Ishikawa (cell line): ENCODE data around the gene ARMC8.

Experiments
- CEBPB ChIP-seq: IDR thresholded peaks from 2 replicates; pipeline ENCODE4 v1.6.1; 2012
- CREB1 ChIP-seq: IDR thresholded peaks from 2 replicates; pipeline ENCODE4 v1.6.1; 2012; ENCODE audit warnings: low read depth
- EGR1 ChIP-seq: IDR thresholded peaks from 2 replicates; pipeline ENCODE4 v1.6.1; 2012
- EP300 ChIP-seq: IDR thresholded peaks from 2 replicates; pipeline ENCODE4 v1.6.1; 2012; ENCODE audit warnings: borderline replicate concordance
- FOXM1 ChIP-seq: IDR thresholded peaks from 2 replicates; pipeline ENCODE4 v1.6.1; 2012; ENCODE audit warnings: low read depth, borderline replicate concordance
- MAX ChIP-seq: IDR thresholded peaks from 2 replicates; pipeline ENCODE4 v1.6.1; 2012
- NFIC ChIP-seq: IDR thresholded peaks from 2 replicates; pipeline ENCODE4 v1.6.1; 2012
- RAD21 ChIP-seq: IDR thresholded peaks from 2 replicates; pipeline ENCODE4 v1.6.1; 2012; ENCODE audit warnings: low read depth
- REST ChIP-seq: IDR thresholded peaks from 2 replicates; pipeline ENCODE4 v1.6.1; 2012; ENCODE audit warnings: low read depth, mild to moderate bottlenecking
- TAF1 ChIP-seq: IDR thresholded peaks from 2 replicates; pipeline ENCODE4 v1.6.1; 2012; ENCODE audit warnings: low read depth, mild to moderate bottlenecking
- TCF12 ChIP-seq: IDR thresholded peaks from 2 replicates; pipeline ENCODE4 v1.6.1; 2012; ENCODE audit warnings: low read depth
- TEAD4 ChIP-seq: IDR thresholded peaks from 2 replicates; pipeline ENCODE4 v1.6.1; 2012
- YY1 ChIP-seq: IDR thresholded peaks from 2 replicates; pipeline ENCODE4 v1.6.1; 2012; ENCODE audit warnings: low read depth
- ZBTB7A ChIP-seq: IDR thresholded peaks from 2 replicates; pipeline ENCODE4 v1.6.1; 2012; ENCODE audit warnings: low read depth
- TF ChIP-seq, protein P1 (sequence below): IDR thresholded peaks from 2 replicates; pipeline ENCODE4 v1.6.1; 2012

Gene ARMC8

GRCh38 chr3:138186221-138186620, 880 bp upstream of the ARMC8 start:
- TF ChIP-seq FOXM1 (no peak), REST (no peak)

DNA sequence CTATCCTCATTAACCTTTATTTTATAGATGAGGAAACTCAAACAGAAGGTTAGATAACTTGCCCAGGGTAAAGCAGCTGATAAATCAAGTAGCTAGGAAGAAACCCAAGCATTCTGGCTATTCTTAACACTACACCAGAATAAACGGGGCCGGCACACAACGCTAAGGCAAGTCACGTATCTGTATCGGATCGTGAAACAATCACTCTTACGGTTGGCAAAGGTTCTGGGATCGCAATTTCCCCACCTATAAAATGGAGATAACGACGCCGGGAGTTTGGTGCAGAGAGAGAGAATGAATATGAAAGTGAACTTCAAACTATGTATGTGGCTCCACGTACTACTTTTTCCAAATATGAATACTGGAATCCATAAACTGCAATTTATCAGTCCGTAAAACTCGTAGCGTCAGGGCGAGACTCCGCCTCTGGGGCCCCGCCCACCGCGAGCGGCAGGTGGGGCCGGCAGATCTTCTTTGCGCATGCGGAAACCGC, 252 bp upstream of the ARMC8 start:
- TF ChIP-seq EP300 (no peak), CEBPB (no peak), ZBTB7A (no peak), TCF12 (no peak), REST (no peak), RAD21 (no peak), MAX (no peak), FOXM1 (no peak), EGR1 (no peak), YY1 (no peak), NFIC (no peak), TAF1 (no peak), CREB1 (no peak), TEAD4 (no peak)
- TF ChIP-seq, protein P1, sequence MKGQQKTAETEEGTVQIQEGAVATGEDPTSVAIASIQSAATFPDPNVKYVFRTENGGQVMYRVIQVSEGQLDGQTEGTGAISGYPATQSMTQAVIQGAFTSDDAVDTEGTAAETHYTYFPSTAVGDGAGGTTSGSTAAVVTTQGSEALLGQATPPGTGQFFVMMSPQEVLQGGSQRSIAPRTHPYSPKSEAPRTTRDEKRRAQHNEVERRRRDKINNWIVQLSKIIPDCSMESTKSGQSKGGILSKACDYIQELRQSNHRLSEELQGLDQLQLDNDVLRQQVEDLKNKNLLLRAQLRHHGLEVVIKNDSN, result no peak

DNA sequence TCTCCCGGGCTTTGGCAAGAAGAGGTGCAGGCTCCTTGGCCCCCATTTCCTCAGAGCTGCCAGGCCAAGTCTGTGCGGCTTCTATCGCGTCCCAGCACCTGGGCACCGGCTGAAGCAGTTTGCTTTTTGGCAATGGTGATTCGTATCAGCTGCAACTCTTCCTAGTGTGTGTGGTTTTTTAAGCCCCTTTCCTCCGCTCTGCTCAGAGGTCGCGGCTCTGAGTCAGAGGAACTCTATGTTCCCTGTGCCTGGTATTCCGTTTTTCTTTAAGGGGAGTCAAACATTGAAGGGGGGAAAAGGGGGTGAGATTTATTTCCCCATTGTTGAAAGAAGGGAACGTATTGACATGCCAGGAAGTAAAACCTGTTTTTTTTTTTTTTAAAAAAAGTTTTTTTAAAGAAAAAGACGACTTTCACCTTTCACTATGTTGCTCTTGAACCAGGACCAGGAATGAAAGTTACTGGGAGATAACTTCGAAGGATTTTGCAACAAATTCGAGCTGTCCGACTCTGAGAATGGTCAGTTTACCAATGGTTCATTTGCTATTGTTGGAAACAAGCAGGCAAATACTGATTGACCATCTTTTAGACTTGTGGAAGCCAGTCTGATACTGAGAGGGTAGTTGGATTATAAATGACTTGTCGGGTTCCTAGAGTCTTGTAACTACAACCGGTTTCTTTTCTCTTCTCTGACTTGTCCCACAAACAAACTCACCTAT, 1.1 kb downstream of the ARMC8 start:
- TF ChIP-seq CREB1 (no peak), TCF12 (no peak), EP300 (no peak), ZBTB7A (no peak), RAD21 (no peak)

DNA sequence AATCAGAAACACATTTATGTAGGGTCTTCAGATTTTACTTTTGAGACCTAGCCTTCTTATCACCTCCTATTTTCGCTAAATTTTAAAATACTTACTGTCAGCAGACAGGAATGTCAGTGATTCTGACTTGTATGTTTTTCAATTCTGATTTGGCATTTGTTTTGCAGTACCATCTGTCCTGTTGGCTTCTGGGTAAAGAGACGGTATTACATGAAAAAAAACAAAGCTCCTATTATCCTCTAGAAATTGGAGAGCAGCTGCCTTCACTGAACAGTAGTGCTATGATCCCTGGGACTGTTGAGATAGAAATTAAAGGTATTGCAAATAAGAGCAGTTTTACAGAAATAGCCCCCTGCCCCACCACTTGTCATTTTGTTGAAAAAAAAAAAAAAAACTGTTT, 8.4 kb downstream of the ARMC8 start:
- no peak for TF ChIP-seq ZBTB7A
- TF ChIP-seq EP300, result no peak
- no peak for TF ChIP-seq TAF1
- no peak for TF ChIP-seq CEBPB
- no peak for TF ChIP-seq REST
- no peak for TF ChIP-seq EGR1
- no peak for TF ChIP-seq FOXM1
- TF ChIP-seq CREB1, result no peak
- no peak for TF ChIP-seq TCF12
- no peak for TF ChIP-seq RAD21
- TF ChIP-seq, protein P1, result no peak

- TF ChIP-seq NFIC, result no peak
- TF ChIP-seq REST, result no peak
- no peak for TF ChIP-seq TCF12
- TF ChIP-seq TEAD4, result no peak
- TF ChIP-seq CEBPB, result no peak
- TF ChIP-seq CREB1, result no peak
- TF ChIP-seq FOXM1, result no peak
- TF ChIP-seq EP300, result no peak
- TF ChIP-seq RAD21, result no peak
- TF ChIP-seq, protein P1, result no peak
- TF ChIP-seq YY1, result no peak
- no peak for TF ChIP-seq ZBTB7A
- TF ChIP-seq EGR1, result no peak
- TF ChIP-seq TAF1, result no peak
- TF ChIP-seq MAX, result no peak
Measured at GRCh38 chr3:138196023-138196422, 8.9 kb downstream of the ARMC8 start.
